Measurements from ENCODE around the gene UBE3B.
"Not testable (repeated sequence)": the region's sequence is repeated elsewhere in the genome, so short reads cannot be mapped to it uniquely, and the experiment has no call there.

UBE3B gene

GRCh38 chr12:109451400-109451799, 26.0 kb upstream of the UBE3B start:
- no peak for DNase-seq

DNA sequence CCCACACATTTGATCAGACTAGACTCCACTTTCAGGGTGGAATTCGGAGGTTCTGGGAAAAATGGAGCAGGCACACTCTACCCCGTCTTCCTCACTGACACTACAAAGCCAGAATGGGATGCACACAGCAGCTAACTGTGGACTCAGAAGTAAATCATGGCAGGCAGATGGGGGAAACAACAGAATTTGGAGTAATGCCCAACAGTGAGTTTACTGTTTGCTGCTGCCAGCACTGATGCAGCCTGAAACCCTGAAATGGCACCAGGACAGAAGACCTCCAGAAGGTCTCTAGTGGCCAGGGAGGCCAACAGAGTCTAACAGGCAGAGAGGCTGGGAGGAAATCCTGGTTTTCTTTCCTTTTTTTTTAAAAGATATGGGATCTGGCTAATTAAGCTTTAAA, 24.9 kb upstream of the UBE3B start:
- DNase-seq, result no peak

GRCh38 chr12:109455706-109456105, 21.7 kb upstream of the UBE3B start:
- no peak for DNase-seq

- DNase-seq, result no peak
Observed at GRCh38 chr12:109458086-109458485, 19.3 kb upstream of the UBE3B start.

- no peak for DNase-seq
Observed at GRCh38 chr12:109458771-109459208, 18.6 kb upstream of the UBE3B start.

- DNase-seq, result no peak
Observed at GRCh38 chr12:109459247-109459646, 18.2 kb upstream of the UBE3B start.

DNA sequence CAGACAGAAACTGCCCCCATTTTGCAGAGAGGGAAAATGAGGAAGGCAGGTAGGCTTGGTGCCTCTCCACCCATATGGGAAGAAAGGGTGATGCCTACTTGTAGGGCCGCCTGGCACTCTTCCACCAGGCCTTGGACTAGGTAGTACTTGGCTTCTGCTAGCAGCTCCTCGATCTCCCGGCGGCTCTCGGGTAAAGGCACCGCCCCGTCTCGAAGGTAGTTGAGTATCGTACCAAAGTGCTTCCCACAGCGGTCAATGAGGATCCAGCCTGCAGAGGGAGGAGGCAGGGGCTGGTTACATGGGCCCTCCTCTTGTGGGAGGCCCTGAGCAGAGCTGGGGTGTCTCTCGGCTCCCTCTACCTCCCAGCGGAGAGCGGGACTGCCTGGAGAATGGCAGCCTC, 16.9 kb upstream of the UBE3B start:
- no peak for DNase-seq

- DNase-seq, result peak in 1 of 2 donors; percentile 31
Observed at GRCh38 chr12:109461049-109461845, 16.2 kb upstream of the UBE3B start.

DNA sequence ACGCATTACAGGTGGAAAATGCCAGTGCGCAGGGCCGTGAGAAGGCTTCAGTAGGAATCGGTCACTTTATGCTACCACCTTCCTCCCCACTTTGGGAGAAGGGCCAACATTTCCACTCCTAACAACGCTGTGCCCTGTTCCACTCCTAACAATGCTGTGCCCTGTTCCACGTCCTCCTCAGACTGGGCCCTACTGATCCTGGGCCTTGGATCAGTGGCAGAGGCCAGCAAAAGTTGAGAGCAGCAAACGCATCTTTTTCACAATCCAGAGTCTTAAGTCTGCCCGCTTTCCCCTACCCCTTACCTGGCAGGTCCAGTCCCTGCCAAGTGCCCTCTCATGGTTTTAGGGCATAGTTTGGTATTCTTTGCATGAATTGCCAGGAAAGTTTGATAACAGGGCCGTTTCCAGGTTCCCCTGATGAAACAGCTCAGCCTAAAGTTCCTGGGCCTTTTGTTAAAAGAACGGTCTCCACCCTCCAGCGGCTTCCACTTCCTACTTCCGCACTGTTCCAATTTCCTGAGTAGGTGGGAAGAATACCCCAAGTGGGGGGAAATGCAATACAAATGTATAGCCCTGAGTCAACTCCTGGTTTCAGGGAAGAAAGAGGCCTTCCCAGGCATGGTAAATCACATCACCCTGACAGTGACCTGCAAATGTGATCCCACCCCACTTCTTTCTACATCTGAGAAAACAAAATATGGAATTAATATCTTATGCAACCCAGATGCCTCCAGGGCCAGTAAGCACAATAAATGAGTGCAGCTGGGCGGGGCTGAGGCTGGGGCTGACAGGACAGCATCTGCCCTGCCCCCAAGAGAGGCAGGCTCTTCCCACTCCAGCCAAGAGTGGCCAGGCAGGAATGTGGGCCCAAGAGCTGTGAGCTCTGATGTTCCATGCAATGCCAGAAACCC, 15.3 kb upstream of the UBE3B start:
- no peak for DNase-seq

DNA sequence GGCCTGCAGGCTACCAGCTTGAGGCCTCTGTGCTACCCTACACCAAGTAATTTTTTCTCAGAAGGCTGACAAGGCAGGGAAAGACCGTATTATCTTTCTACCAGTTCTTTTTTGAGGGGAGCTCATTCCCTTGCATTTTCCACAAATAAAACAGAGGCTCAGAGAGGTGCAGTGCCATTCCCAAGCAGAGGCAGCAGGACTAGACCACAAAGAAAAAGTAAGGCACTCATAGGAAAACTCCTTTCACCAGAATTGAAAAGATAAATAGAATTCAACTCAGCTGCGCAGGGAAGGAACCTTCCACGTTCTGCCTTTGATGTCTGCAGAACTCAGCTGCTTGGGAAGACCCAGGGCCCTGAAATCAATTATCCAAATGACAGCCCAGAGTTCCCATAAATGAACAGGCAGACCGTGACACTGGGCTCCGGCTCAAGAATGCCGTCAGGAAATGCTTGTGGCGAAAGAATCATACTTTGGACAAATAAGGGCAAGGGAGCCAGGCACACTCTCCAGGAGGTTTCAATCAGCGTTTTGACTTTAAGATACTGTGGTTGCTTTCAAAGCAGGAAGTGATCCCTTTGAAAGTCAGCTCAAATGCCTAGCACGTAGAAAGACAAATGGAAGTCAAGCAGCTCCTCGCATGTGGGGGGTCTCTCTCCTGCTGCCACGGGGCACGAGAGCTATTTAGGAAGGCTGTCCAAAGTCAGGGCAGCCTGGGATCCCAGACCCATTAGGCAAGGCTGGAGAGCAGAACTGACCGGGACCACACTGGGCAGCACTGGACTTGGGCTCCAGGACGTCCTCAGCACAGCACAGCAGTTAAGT, 14.4 kb upstream of the UBE3B start:
- DNase-seq, result no peak

- DNase-seq, result no peak
Observed at GRCh38 chr12:109463756-109464155, 13.7 kb upstream of the UBE3B start.

GRCh38 chr12:109464642-109465351, 12.6 kb upstream of the UBE3B start:
- DNase-seq, result no peak

DNA sequence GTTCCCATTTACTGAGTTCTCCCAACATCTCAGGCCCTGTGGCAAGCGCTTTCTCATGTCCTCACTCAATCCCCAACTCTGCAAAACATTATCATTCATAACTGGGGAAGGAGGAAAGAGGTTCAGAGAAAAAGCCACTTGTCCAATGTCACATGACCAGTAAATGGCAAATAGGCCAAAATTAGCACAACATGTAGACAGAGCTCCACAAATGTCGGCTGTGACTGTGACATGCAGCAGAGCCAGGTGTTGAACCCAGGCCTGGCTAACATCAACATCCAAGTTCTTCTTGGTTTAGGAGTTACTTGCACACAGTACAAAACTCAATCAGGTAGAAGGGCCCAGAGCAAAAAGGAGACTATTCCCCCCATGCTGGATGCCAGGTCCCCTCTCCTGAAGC, 11.1 kb upstream of the UBE3B start:
- no peak for DNase-seq

GRCh38 chr12:109466821-109467220, 10.6 kb upstream of the UBE3B start:
- no peak for DNase-seq

- DNase-seq, result peak in 1 of 2 donors; percentile 4
Observed at GRCh38 chr12:109467978-109468676, 9.3 kb upstream of the UBE3B start.

DNA sequence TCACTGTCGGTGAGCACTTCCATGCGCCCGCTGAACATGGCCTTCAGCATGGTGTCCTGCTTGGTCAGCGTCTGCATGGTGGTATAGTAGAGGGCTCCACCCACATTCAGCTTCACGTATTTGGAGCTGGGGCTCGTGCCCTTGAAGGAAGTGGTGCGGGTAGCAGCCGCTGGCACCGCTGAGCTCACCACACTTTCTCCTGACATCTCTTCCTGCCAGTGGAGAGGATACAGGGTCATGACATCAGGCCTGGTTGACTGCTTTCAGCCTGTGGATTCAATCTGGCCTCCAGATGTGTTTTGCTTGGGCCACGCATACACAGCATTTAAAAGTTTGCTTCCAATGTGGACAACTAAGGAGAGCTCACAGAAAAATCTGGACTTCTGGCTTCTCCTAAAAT, 7.9 kb upstream of the UBE3B start:
- DNase-seq, result no peak

GRCh38 chr12:109473006-109473405, 4.4 kb upstream of the UBE3B start:
- no peak for DNase-seq

GRCh38 chr12:109473526-109474270, 3.7 kb upstream of the UBE3B start:
- DNase-seq, result not testable (repeated sequence)

DNA sequence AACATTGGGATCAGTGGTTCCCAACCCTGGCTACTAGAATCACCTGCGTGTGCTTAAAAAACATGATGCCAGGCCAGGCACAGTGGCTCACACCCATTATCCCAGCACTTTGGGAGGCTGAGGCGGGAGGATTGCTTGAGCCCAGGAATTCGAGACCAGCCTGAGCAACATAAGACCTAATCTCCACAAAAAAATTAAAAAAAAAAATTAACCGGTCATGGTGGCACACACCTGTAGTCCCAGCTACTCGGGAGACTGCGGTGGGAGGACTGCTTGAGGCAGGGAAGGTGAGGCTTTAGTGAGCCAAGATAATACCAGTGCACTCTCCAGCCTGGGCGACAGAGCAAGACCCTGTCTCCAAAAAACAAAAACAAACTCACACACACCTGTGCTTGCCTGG, 2.3 kb upstream of the UBE3B start:
- DNase-seq, result no peak

DNA sequence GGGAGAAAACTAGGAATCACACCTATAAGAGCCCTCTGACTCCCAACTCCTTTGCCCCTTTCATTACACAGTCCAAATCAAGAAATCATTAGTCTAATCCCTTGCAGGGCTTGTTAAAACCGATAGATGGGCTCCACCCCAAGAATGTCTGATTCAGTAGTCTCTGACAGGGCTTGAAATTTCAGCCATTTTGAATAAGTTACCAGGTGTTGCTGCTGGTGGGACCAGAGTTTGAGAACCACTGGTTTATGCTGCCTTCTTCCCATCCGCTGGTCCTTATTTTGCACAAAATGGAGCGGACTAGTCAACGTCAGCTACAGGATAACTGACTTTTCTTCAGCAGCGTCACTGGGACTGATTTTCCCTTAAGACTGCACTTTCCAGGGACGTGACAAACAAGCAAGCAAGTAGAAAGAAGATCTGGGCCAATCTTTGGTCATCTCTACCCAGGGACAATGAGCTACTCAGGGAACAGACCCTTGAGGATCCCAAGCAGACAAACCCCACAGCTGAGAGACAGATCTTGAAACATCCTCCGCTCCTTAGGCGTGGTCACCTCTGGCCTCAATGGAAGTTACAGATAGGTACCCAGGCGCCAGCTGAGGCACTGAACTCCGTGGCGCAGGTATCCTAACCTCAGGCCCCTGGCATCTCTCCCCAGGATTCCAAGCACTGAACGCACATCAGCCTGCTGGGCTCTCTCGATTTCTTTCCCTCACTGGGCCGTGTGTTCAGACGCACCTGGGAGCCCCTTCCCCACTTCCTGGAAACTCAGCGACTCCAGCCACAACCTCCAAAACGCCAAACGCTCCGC, 1.2 kb upstream of the UBE3B start:
- no peak for DNase-seq

Measured in CD4-positive, alpha-beta T cell treated with Interleukin-1 beta for 1 hour (primary cell).